Measurements from ENCODE around the gene EVC2. TPM values are rescaled to one million over a fixed set of nuclear protein-coding genes. Genes with fewer than 3 reads are reported as not detected.

Gene EVC2
- total RNA-seq, 4 donors from 2014 or later = 8.0 to 15.1 (median 11.5) TPM

- DNase-seq (ENCODE audit: low spot score in 2 of 2) = peak in 1 of 2 donors; percentile 54
- 93 to 98% methylated on average over 8 of the region's 8 CpGs for WGBS, 2 donors
- H3K4me3 ChIP-seq (ENCODE audit: low read depth, poor library complexity, severe bottlenecking) = no peak overlapping the region
- intact Hi-C loops (cut with DNase I; ENCODE audit: low total_unique reads) = no loop called here
- TF ChIP-seq POLR2A (IDR thresholded peaks at IDR 0.05) = no peak
Observed at GRCh38 chr4:5676763-5677162, 31.6 kb downstream of the EVC2 start.

- no peak for TF ChIP-seq CTCF (IDR thresholded peaks at IDR 0.05)
- no peak for TF ChIP-seq POLR2A (IDR thresholded peaks at IDR 0.05)
- WGBS, 2 donors = 63 to 78% methylated on average over 1 of the region's 1 CpG
- H3K4me3 ChIP-seq (ENCODE audit: low read depth, poor library complexity, severe bottlenecking) = no peak overlapping the region
- no peak for DNase-seq (ENCODE audit: low spot score in 2 of 2)
- intact Hi-C loops (cut with DNase I; ENCODE audit: low total_unique reads) = no loop called here
Observed at GRCh38 chr4:5666741-5667140, 41.6 kb downstream of the EVC2 start.

GRCh38 chr4:5664778-5665177 lies 43.6 kb downstream of the EVC2 start:
- WGBS, 2 donors = 91 to 93% methylated on average over 12 of the region's 12 CpGs
- TF ChIP-seq POLR2A (IDR thresholded peaks at IDR 0.05) (no peak), CTCF (IDR thresholded peaks at IDR 0.05) (no peak)
- no peak overlapping the region for H3K4me3 ChIP-seq (ENCODE audit: low read depth, poor library complexity, severe bottlenecking)
- DNase-seq (ENCODE audit: low spot score in 2 of 2) = no peak
- intact Hi-C loops (cut with DNase I; ENCODE audit: low total_unique reads) = no loop called here

GRCh38 chr4:5662555-5662954 lies 45.8 kb downstream of the EVC2 start:
- intact Hi-C loops (cut with DNase I; ENCODE audit: low total_unique reads) = no loop called here
- no peak for TF ChIP-seq POLR2A (IDR thresholded peaks at IDR 0.05)
- TF ChIP-seq CTCF (IDR thresholded peaks at IDR 0.05) = no peak
- H3K4me3 ChIP-seq (ENCODE audit: low read depth, poor library complexity, severe bottlenecking) = no peak overlapping the region
- no peak for DNase-seq (ENCODE audit: low spot score in 2 of 2)
- WGBS, 2 donors = 86 to 87% methylated on average over 1 of the region's 1 CpG

- WGBS, 2 donors = 93% methylated on average over 4 of the region's 4 CpGs
- intact Hi-C loops (cut with DNase I; ENCODE audit: low total_unique reads) = no loop called here
- no peak overlapping the region for H3K4me3 ChIP-seq (ENCODE audit: low read depth, poor library complexity, severe bottlenecking)
- no peak for DNase-seq (ENCODE audit: low spot score in 2 of 2)
- TF ChIP-seq CTCF (IDR thresholded peaks at IDR 0.05) (no peak), POLR2A (IDR thresholded peaks at IDR 0.05) (no peak)
Observed at GRCh38 chr4:5661237-5661636, 47.1 kb downstream of the EVC2 start.

- H3K4me3 ChIP-seq (ENCODE audit: low read depth, poor library complexity, severe bottlenecking) = no peak overlapping the region
- 89 to 100% methylated on average over 1 of the region's 1 CpG for WGBS, 2 donors
- intact Hi-C loops (cut with DNase I; ENCODE audit: low total_unique reads) = no loop called here
- TF ChIP-seq CTCF (IDR thresholded peaks at IDR 0.05) = no peak
- no peak for TF ChIP-seq POLR2A (IDR thresholded peaks at IDR 0.05)
- peak in 1 of 2 donors; percentile 9 for DNase-seq (ENCODE audit: low spot score in 2 of 2)
Observed at GRCh38 chr4:5660185-5660584, 48.2 kb downstream of the EVC2 start.

Data from lower leg skin (tissue), 4 donors.